SK-N-SH treated with all-trans-retinoic acid at 6 μM for 48 hours (cell line): ENCODE measurements around the gene CACNA1D.

Experiments
- ATAC-seq: fragments of 200-7000 bp; cut with Tn5 transposase; 3 replicates; pipeline ENCODE4 v1.9.1; 2020; ENCODE audit warnings: mild to moderate bottlenecking, moderate library complexity
- ARNTL ChIP-seq: fragments of 450-650 bp; formaldehyde crosslinking; IDR thresholded peaks from 2 replicates; pipeline ENCODE4 v1.5.0; 2020; ENCODE audit warnings: low read depth, mild to moderate bottlenecking, moderate library complexity, borderline replicate concordance
- BACH2 ChIP-seq: fragments of 250-450 bp; sonication (Bioruptor Pico); IDR thresholded peaks from 2 replicates; pipeline ENCODE4 v1.9.0; 2021; ENCODE audit warnings: mild to moderate bottlenecking, borderline replicate concordance
- CREB5 ChIP-seq: fragments of 250-450 bp; sonication (Bioruptor Pico); IDR thresholded peaks from 2 replicates; pipeline ENCODE4 v1.5.1; 2020; ENCODE audit warnings: low read depth, mild to moderate bottlenecking, moderate library complexity
- CSDC2 ChIP-seq: fragments of 250-450 bp; sonication (Bioruptor Pico); IDR thresholded peaks from 2 replicates; pipeline ENCODE4 v1.5.0; 2020; ENCODE audit warnings: mild to moderate bottlenecking, moderate library complexity
- CSRNP3 ChIP-seq: fragments of 250-450 bp; sonication (Bioruptor Pico); IDR thresholded peaks from 2 replicates; pipeline ENCODE4 v1.5.1; 2021; ENCODE audit warnings: mild to moderate bottlenecking, moderate library complexity
- ESRRG ChIP-seq: fragments of 250-450 bp; sonication (Bioruptor Pico); IDR thresholded peaks from 2 replicates; pipeline ENCODE4 v1.6.1; 2021; ENCODE audit warnings: mild to moderate bottlenecking
- GLIS3 ChIP-seq: fragments of 250-450 bp; sonication (Bioruptor Pico); IDR thresholded peaks from 2 replicates; pipeline ENCODE4 v1.5.0; 2020; ENCODE audit warnings: mild to moderate bottlenecking, moderate library complexity
- ISL1 ChIP-seq: fragments of 250-450 bp; sonication (Bioruptor Pico); IDR thresholded peaks from 2 replicates; pipeline ENCODE4 v2.1.2; 2022; ENCODE audit warnings: mild to moderate bottlenecking, moderate library complexity
- OSR1 ChIP-seq: fragments of 250-450 bp; sonication (Bioruptor Pico); IDR thresholded peaks from 2 replicates; pipeline ENCODE4 v1.8.0; 2022; ENCODE audit warnings: moderate library complexity, mild to moderate bottlenecking, inconsistent platforms
- POU6F1 ChIP-seq: fragments of 250-450 bp; sonication (Bioruptor Pico); IDR thresholded peaks from 2 replicates; pipeline ENCODE4 v1.8.0; 2021; ENCODE audit warnings: low read depth, mild to moderate bottlenecking, moderate library complexity, borderline replicate concordance
- PPARA ChIP-seq: fragments of 250-450 bp; sonication (Bioruptor Pico); IDR thresholded peaks from 2 replicates; pipeline ENCODE4 v1.5.0; 2020; ENCODE audit warnings: mild to moderate bottlenecking, borderline replicate concordance
- RARB ChIP-seq: fragments of 250-450 bp; sonication (Bioruptor Pico); IDR thresholded peaks from 2 replicates; pipeline ENCODE4 v1.8.0; 2021; ENCODE audit warnings: mild to moderate bottlenecking, moderate library complexity
- SNAI2 ChIP-seq: fragments of 250-450 bp; sonication (Bioruptor Pico); IDR thresholded peaks from 2 replicates; pipeline ENCODE4 v1.5.0; 2020; ENCODE audit warnings: mild to moderate bottlenecking, moderate library complexity
- TCF4 ChIP-seq: fragments of 250-450 bp; sonication (Bioruptor Pico); IDR thresholded peaks from 2 replicates; pipeline ENCODE4 v1.8.0; 2021; ENCODE audit warnings: mild to moderate bottlenecking, moderate library complexity, borderline replicate concordance
- TOX ChIP-seq: fragments of 250-450 bp; sonication (Bioruptor Pico); IDR thresholded peaks from 2 replicates; pipeline ENCODE4 v1.8.0; 2021; ENCODE audit warnings: mild to moderate bottlenecking, moderate library complexity, borderline replicate concordance
- TSHZ2 ChIP-seq: fragments of 250-450 bp; sonication (Bioruptor Pico); IDR thresholded peaks from 2 replicates; pipeline ENCODE4 v1.5.0; 2020; ENCODE audit warnings: mild to moderate bottlenecking, moderate library complexity
- ZC3H10 ChIP-seq: fragments of 250-450 bp; sonication (Bioruptor Pico); IDR thresholded peaks from 2 replicates; pipeline ENCODE4 v1.5.1; 2021; ENCODE audit warnings: mild to moderate bottlenecking, moderate library complexity
- ZFP3 ChIP-seq: fragments of 250-450 bp; sonication (Bioruptor Pico); IDR thresholded peaks from 2 replicates; pipeline ENCODE4 v1.5.0; 2020; ENCODE audit warnings: mild to moderate bottlenecking, moderate library complexity
- ZFP30 ChIP-seq: fragments of 450-650 bp; formaldehyde crosslinking; IDR thresholded peaks from 2 replicates; pipeline ENCODE4 v1.5.0; 2022; ENCODE audit warnings: mild to moderate bottlenecking, moderate library complexity
- ZNF565 ChIP-seq: fragments of 450-650 bp; formaldehyde crosslinking; conservative IDR thresholded peaks from 2 replicates; pipeline ENCODE4 v1.5.0; 2020; ENCODE audit warnings: low read depth, mild to moderate bottlenecking, moderate library complexity
- ZNF70 ChIP-seq: fragments of 450-650 bp; formaldehyde crosslinking; IDR thresholded peaks from 2 replicates; pipeline ENCODE4 v1.5.0; 2020; ENCODE audit warnings: mild to moderate bottlenecking, moderate library complexity
- ZNF8 ChIP-seq: fragments of 450-650 bp; formaldehyde crosslinking; IDR thresholded peaks from 2 replicates; pipeline ENCODE4 v1.5.0; 2020; ENCODE audit warnings: mild to moderate bottlenecking, moderate library complexity

Gene CACNA1D

GRCh38 chr3:53650928-53651661 lies 156.7 kb downstream of the CACNA1D start:
- TF ChIP-seq CSRNP3 (CRISPR knock-in tag): no peak
- no peak for TF ChIP-seq ZNF70 (CRISPR knock-in tag)
- no peak for ATAC-seq

GRCh38 chr3:53651927-53652326 lies 157.5 kb downstream of the CACNA1D start:
- TF ChIP-seq BACH2: no peak
- no peak for TF ChIP-seq POU6F1 (CRISPR knock-in tag)
- no peak for TF ChIP-seq ZNF565 (CRISPR knock-in tag)
- TF ChIP-seq ARNTL: no peak
- no peak for TF ChIP-seq TOX (CRISPR knock-in tag)
- no peak for TF ChIP-seq ZNF8 (CRISPR knock-in tag)
- TF ChIP-seq PPARA (CRISPR knock-in tag): no peak
- TF ChIP-seq, all 23 proteins: peak for 0
- ATAC-seq: no peak

GRCh38 chr3:53657651-53658050 lies 163.2 kb downstream of the CACNA1D start:
- no peak for TF ChIP-seq OSR1 (CRISPR knock-in tag)
- TF ChIP-seq RARB (CRISPR knock-in tag): no peak
- no peak for TF ChIP-seq GLIS3
- no peak for TF ChIP-seq ESRRG
- TF ChIP-seq, all 23 proteins: peak for 0
- no peak for ATAC-seq

DNA sequence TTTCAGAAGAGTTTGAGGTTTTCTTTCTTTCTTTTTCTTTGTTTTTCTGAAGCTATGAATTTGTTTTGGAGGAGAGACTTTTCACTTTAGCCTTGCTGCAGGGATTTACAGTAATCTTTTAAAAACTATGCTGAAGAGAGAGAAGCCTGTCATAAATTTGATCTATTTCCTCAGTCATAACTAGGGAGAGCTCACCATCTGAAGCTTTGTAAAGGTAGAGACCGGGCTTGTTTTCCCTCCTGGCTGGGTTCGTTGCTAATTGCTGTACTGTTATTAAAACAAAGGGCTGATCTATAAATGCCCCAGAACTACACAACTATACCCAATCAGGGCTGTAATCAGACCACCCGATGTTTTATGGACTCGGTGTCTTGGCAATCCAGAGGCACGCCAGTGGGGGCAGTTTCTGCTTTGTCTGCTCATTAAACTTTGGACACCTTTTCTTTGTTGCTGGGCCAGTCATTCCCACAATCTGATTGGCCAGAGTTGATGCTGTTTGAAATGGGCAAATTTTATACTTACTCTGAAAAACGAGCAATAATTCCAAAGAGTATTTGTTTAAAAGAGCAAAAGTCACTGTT lies 164.3 kb downstream of the CACNA1D start:
- no peak for TF ChIP-seq ZNF70 (CRISPR knock-in tag)
- no peak for TF ChIP-seq ZFP30 (CRISPR knock-in tag)
- TF ChIP-seq TSHZ2 (CRISPR knock-in tag): no peak
- no peak for TF ChIP-seq TCF4 (CRISPR knock-in tag)
- TF ChIP-seq ZFP3 (CRISPR knock-in tag): no peak
- TF ChIP-seq ZNF565 (CRISPR knock-in tag): no peak
- no peak for TF ChIP-seq CSDC2 (CRISPR knock-in tag)
- TF ChIP-seq SNAI2: no peak
- no peak for TF ChIP-seq ISL1
- no peak for TF ChIP-seq ESRRG
- no peak for TF ChIP-seq CREB5
- TF ChIP-seq BACH2: no peak
- no peak for TF ChIP-seq PPARA (CRISPR knock-in tag)
- no peak for TF ChIP-seq POU6F1 (CRISPR knock-in tag)
- no peak for TF ChIP-seq GLIS3
- no peak for TF ChIP-seq ZC3H10 (CRISPR knock-in tag)
- TF ChIP-seq ARNTL: no peak
- no peak for TF ChIP-seq ZNF8 (CRISPR knock-in tag)
- no peak for TF ChIP-seq CSRNP3 (CRISPR knock-in tag)

More for the DNA sequence above, 164.3 kb downstream of the CACNA1D start:
- no peak for ATAC-seq
